GM04503 (cell line): ENCODE measurements around the gene LST1.

Source experiments
- DNase-seq: peaks from one replicate; pipeline ENCODE4 v3.0.0-alpha.2; 2012; ENCODE audit warnings: low read depth

LST1 gene

GRCh38 chr6:31559958-31560696 lies 25.9 kb upstream of the LST1 start:
- no peak for DNase-seq

- no peak for DNase-seq
Observed at GRCh38 chr6:31560697-31561058, 25.4 kb upstream of the LST1 start.

GRCh38 chr6:31567531-31568370 lies 18.3 kb upstream of the LST1 start:
- no peak for DNase-seq

GRCh38 chr6:31568537-31568961 lies 17.5 kb upstream of the LST1 start:
- no peak for DNase-seq

GRCh38 chr6:31569861-31570536 lies 16.1 kb upstream of the LST1 start:
- no peak for DNase-seq

- no peak for DNase-seq
Observed at GRCh38 chr6:31572041-31572911, 13.8 kb upstream of the LST1 start, which contains the start of gene LTA. LTA (plus strand) TSS chr6:31572289; CDS start chr6:31572743, 454 bp downstream.

GRCh38 chr6:31573239-31574105 lies 12.6 kb upstream of the LST1 start:
- no peak for DNase-seq

- DNase-seq, result no peak
Observed at GRCh38 chr6:31574106-31575061, 11.7 kb upstream of the LST1 start.

- no peak for DNase-seq
Observed at GRCh38 chr6:31575335-31575901, 10.7 kb upstream of the LST1 start, which contains the start of gene TNF. TNF (plus strand) TSS chr6:31575565; CDS start chr6:31575742, 177 bp downstream.

- no peak for DNase-seq
Observed at GRCh38 chr6:31575952-31576685, 10.0 kb upstream of the LST1 start.

GRCh38 chr6:31576897-31577578 lies 9.0 kb upstream of the LST1 start:
- DNase-seq, result no peak

GRCh38 chr6:31577579-31577966 lies 8.5 kb upstream of the LST1 start:
- DNase-seq, result no peak

GRCh38 chr6:31578184-31579118 lies 7.6 kb upstream of the LST1 start:
- no peak for DNase-seq

- DNase-seq, result no peak
Observed at GRCh38 chr6:31579119-31579505, 7.0 kb upstream of the LST1 start.

GRCh38 chr6:31579546-31580437 lies 6.3 kb upstream of the LST1 start:
- DNase-seq, result no peak

GRCh38 chr6:31580438-31580740 lies 5.7 kb upstream of the LST1 start:
- DNase-seq, result no peak
